Prostate gland (tissue), 2 donors: ENCODE results near the gene PATL2.
"Not testable (repeated sequence)": the region's sequence is repeated elsewhere in the genome, so short reads cannot be mapped to it uniquely, and the experiment has no call there.

Experiments
- CTCF ChIP-seq, 4 experiments: fragments of 200-600 bp in 2 of 4; fragments of 450-650 bp in 2 of 4; sonication (generic) in 2 of 4; IDR thresholded peaks; 1 replicate in 3 of 4; 2 replicates in 1 of 4; pipeline ENCODE4 v1.5.1; 2016 to 2019; ENCODE audit warnings: antibody characterized with exemption in 4 of 4, mild to moderate bottlenecking in 2 of 4, moderate library complexity in 2 of 4
- POLR2A ChIP-seq: fragments of 450-650 bp; IDR thresholded peaks from one replicate; pipeline ENCODE4 v1.6.1; 2016; ENCODE audit warnings: antibody characterized with exemption, mild to moderate bottlenecking

GRCh38 chr15:44743454-44743853, 32.3 kb upstream of the PATL2 start:
- not testable (repeated sequence) for TF ChIP-seq CTCF (IDR thresholded peaks at IDR 0.05); POLR2A
